Middle frontal gyrus (tissue), 1 donor: Measurements from ENCODE around the gene LRCH1.

Experiments used
- DNase-seq: peaks from one replicate; pipeline ENCODE4 v3.0.0-alpha.2; 2015; ENCODE audit warnings: low spot score; ENCODE audit errors: extremely low spot score

The LRCH1 gene

DNA sequence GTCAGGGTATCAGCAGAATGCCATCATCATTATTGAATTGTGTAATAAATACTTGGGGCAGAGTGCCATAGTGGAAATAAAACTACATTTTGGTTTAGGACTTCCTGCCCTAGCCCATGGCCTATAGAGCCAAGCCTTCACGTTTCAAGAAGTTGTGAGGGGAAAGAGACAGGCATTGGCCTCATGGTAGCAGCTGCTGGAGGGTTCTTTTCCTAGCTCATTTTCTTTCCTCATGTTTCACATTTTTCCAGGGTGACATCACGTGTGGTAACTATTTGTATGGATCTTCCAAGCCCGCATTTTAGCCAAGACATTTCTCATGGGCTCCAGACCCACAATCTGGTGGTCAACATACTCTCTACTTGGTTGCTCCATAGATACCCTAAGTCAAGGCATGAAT is 80.4 kb downstream of the LRCH1 start:
- DNase-seq: no peak

- no peak for DNase-seq
Observed at GRCh38 chr13:46636451-46636850, 83.5 kb downstream of the LRCH1 start.

DNA sequence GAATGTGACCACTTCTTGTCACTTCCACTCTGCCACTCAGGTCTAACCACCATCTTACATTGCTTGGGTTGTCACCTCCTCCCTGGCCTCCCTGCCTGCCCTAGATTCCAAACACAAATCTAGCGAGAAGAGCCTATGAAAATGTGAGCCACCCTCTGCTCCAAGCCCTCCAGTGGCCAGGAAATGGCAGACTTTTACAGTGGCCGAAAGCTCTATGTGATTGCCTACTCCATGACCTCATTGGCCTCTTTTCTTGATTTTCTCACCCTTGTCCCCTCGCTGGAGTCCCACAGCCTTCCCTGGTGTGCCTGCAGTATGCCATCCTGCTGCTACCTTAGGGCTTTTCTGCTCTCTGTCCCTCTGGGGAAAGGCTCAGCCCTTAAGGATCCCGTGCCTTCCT is 84.2 kb downstream of the LRCH1 start:
- DNase-seq: no peak

GRCh38 chr13:46638262-46638661 is 85.3 kb downstream of the LRCH1 start:
- DNase-seq: no peak

DNA sequence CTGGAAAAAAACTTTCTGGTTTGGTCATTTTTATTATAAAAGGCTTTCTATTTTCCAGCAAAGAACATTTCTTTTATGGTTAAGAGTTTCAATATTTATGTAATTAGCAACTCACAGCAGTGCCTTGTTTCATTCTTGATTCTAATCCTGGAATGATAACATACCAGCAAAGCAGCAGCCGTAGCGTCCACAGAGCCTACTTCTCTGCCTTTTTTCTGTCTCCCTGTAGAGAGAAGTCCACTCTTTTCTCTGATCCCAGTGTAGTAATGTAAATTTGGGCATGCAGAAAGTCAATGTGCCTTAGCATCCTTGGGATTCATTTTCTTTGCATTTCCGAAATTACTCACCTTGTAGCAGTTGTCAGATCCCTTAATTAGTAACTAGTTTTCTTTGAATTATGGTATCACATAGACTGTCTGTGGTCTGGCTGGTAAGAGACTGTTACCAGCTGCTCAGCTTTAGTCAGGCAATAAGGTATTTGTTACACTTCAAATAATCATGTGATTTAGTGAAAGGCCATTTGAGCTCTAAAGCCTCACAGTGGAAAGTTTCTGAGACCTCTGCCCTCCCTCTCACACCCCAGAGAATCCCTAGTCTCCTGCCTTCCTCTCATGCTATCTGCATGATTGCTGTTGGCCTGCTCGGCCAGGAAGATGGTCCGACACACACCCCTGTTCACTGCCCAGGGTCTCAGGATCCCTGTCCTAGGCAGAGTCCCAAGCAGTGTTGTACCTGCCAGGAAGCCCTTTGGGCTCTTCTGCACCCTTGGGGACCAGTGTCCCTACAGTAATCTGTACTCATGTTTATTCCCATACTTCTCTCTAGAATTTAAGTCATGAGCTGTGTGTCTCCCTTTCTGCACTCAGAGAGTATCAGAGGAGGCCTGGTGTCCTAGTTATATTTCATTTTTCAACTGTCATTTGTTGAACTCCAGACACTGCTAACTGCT is 86.3 kb downstream of the LRCH1 start:
- no peak for DNase-seq

DNA sequence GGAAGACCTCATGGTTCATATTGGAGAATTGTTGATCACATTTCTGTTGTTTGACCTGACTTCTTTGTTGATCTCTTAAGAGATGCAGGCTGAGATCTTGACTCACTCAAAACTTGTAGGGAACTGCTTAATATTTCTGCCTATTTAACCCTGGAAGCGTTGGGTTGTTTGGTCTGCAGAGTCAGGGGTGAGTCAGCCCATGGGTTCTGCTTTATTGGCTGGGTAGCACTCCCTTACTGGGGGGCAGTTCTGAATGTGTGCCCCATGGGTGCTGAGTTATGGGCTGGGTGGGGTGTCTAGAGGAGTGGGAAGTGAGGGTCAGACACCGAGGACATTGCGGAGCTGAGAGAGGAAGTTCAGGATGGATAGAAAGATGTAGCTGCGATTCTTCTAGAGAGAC is 87.9 kb downstream of the LRCH1 start:
- no peak for DNase-seq

GRCh38 chr13:46641274-46642081 is 88.5 kb downstream of the LRCH1 start:
- DNase-seq: no peak

GRCh38 chr13:46642254-46642653 is 89.3 kb downstream of the LRCH1 start:
- no peak for DNase-seq

DNA sequence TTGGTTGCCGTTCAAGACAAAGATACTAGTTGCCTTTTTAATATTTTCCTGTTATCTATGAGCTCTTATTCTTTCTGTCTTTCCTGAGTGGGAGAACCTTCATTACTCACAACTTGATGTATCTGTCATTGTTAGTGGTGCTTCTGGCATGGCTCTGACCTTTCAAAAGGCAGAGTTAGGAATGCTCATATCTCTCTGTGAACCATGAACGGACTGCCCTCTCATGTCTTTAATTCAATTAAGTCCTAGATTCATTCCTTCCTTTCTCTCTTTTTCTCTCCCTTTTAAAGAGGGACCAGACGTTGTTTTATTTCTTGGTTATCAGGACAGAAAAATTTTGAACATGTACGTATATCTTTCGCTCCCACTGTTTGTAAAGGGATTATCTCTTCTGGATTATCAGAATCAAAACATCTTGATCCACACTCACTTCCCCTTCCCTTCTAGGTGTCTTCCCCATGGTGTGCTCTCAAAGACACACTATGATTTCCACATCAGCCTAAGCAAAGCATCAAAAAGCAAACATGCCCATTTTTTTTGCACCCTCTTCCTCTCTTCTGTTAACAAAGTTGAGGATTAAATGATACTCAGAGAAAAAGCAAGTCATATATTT is 90.3 kb downstream of the LRCH1 start:
- no peak for DNase-seq

DNA sequence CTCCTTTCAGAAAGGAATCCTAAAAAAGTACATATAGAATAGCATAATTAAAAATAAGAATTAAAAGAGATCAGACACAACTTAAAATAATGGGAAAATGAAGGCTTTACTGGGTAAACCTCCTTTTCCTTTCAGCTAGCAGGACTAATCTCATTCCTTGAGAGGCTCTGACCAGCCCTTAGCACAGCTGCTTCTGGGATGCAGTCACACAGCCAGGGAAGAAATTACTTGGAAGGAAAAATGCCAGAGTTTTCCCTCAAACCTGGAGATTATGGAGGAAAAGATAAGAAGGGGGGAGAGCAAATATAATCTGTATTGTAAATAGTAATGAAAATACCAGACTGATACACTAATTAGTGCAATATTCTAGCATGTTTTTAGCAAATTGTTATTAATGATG is 91.8 kb downstream of the LRCH1 start:
- no peak for DNase-seq

DNA sequence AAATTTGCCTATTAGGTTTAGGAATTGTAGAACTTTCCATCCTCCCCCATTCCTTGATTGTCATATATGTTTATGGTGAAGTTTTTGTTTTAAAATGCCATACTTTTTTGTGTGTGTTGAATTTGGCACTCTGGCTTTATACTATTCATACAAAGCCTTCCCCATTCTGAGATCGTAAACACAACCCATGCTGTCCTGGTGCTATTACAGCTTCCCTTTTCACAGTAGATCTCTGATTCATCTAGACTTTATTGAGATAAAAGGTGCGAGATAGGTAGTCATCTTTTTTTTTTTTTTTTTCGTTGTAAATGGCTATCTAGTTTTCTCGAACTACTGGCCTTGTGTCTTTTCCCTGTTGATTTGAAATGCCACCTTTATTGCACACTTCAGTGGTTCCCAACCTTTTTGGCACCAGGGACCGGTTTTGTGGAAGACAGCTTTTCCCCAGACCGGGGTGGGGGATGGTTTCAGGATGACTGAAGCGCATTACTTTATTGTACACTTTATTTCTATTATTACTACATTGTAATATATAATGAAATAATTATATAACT is 94.6 kb downstream of the LRCH1 start:
- no peak for DNase-seq

DNA sequence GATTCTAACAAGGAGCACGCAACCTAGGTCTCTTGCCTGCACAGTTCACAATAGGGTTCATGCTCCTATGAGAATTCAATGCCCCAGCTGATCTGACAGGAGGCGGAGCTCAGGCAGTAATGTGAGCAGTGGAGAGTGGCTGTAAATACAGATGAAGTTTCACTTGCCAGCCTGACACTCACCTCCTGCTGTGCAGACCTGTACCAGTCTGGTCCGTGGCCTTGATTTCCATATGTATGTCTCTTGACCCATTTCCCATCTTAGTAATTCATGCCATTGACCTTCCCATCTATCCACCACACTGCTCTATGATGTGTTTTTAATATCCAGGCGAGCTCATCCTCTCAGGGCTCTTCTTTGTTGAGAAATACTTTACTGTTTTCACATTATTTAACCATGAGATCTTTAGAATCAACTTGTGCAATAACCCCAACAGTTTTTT is 95.2 kb downstream of the LRCH1 start:
- no peak for DNase-seq

DNA sequence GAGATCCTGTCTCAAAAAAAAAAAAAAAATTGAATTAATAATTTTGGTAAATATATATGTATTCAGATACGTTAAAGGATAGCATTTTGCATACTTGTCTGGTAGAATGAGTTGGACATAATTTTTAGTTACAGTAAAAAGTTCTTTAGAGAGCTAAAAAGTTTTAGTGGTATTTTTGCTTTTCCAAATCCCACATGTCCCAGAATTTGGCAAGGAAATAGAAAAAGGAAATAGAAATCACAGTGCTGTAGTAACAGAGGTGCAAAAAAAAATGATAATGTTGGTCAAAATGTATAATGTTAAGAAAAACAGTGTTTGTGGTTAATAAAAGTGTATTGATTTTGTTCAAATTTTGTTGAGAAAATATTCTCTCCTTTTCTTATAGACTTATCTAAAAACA is 96.8 kb downstream of the LRCH1 start:
- DNase-seq: no peak

- no peak for DNase-seq
Observed at GRCh38 chr13:46654951-46655350, 102.0 kb downstream of the LRCH1 start.

- DNase-seq: no peak
Observed at GRCh38 chr13:46655377-46656180, 102.6 kb downstream of the LRCH1 start.

DNA sequence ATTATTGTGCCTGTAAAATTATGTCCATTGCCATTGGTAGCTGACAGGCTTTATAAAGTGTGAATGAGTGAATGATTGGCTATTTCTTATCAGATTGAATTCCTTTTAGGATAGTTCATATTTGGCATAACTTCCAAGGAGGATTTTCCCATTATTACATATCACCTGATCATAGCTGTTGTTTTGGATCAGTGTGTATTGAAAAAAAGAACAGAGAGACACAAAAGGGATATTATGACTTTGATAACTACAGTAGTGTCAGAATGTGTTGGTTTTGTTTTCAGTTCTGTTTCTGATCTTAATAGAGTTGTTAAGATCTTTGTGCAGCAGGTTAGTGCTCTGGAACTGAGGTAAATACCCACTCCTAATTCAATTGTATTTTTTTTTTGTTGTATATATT is 103.8 kb downstream of the LRCH1 start:
- DNase-seq: no peak

DNA sequence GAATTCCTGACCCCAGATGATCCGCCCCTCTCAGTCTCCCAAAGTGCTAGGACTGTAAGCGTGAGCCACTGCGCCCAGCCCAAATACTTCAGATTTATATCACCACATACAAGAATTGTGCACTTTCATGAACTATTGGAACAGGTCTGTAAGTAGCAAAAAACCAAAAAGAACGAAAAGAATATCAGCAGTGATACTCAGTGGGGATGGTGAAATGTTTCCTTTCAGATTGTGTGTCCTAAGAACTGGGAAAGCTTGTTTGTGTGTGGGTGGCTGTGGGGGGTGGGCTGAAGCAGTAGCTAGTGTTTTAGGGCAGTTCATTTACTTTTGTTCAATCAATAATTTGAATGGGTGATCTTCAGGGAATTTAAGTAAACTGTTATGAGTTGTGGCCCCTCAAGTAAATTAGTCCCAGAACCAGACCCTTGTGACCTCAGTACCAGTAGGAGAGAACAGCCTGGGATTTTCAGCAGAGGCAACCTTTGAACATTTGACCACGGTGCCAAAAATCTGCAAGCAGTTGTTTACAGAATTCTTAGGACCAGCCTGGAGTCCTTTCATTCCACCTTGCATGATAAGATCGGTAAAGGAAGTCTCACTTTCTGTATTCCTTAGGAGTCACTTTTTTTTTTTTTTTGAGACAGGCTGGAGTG is 106.6 kb downstream of the LRCH1 start:
- no peak for DNase-seq

DNA sequence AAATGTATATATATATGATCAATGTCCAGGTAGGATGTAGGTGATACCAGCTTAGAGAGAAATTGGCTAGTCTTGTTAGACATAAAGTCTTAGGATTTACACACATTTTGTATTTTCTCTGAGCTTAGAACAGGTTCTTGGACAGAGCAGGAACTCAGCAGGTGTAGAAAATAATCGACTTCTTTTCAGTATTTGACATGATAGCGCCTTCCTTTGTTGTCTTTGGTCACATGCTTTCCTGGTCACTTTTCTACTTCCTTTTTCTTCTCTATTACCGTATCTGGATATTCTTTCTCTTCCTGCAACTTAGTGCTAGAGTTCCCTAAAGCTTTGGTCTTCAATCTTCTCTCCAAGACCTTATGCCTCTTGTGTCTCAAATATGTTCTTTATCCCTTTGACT is 107.4 kb downstream of the LRCH1 start:
- DNase-seq: no peak

GRCh38 chr13:46660857-46661256 is 107.9 kb downstream of the LRCH1 start:
- no peak for DNase-seq

DNA sequence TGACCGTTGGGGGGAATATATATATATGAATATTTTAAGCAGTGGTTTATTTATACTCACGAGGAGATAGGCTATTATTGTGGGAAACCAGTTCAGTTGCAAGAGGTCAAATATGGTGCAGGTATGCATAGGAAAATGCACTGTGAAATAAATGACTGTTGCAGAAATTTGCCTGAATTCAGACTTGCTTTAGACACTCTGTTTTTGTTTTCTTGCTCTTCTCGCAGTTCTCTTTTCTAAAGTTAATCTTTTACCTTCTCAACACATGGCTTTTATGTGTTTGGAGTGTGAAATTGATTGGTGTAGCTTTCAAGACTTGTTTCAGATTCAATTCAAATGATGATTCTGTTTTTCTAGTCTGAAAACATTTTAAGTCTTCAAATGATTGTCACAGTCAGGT is 109.7 kb downstream of the LRCH1 start:
- no peak for DNase-seq
